Thoracic aorta (tissue), 2 donors: Measurements from ENCODE around the gene CDX1. TPM values are rescaled to one million over a fixed set of nuclear protein-coding genes. Genes with fewer than 3 reads are reported as not detected.
"Not testable (repeated sequence)": the region's sequence is repeated elsewhere in the genome, so short reads cannot be mapped to it uniquely, and the experiment has no call there.

Source experiments
- ATAC-seq: fragments of 150-250 bp; one replicate; pipeline ENCODE4 v1.8.0; 2017; ENCODE audit warnings: low read depth; ENCODE audit not compliant: insufficient number of reproducible peaks, low FRiP score
- DNase-seq: peaks from one replicate; pipeline ENCODE4 v3.0.0-alpha.2; 2020; ENCODE audit warnings: low spot score
- H3K27ac ChIP-seq, 2 donors: fragments of 200-600 bp; sonication (generic); 1 replicate in 1 of 2; 2 replicates in 1 of 2; pipeline ENCODE4 v1.5.1; 2016; ENCODE audit warnings: mild to moderate bottlenecking in 2 of 2, moderate library complexity in 2 of 2
- H3K27me3 ChIP-seq: fragments of 200-600 bp; sonication (generic); replicated peaks from 2 replicates; pipeline ENCODE4 v1.6.0; 2016; ENCODE audit warnings: mild to moderate bottlenecking; ENCODE audit not compliant: insufficient read depth
- H3K36me3 ChIP-seq: fragments of 200-600 bp; sonication (generic); one replicate; pipeline ENCODE4 v1.5.1; 2016
- H3K4me1 ChIP-seq, 2 donors: fragments of 200-600 bp; sonication (generic); 1 replicate in 1 of 2; 2 replicates in 1 of 2; pipeline versions ENCODE4 v1.5.1 to v1.6.0; 2016; ENCODE audit warnings: low read depth in 2 of 2, mild to moderate bottlenecking in 1 of 2; ENCODE audit not compliant: control insufficient read depth in 1 of 2
- H3K4me3 ChIP-seq: fragments of 200-600 bp; sonication (generic); 2 replicates; pipeline ENCODE4 v1.5.1; 2016; ENCODE audit warnings: mild to moderate bottlenecking
- H3K9me3 ChIP-seq: fragments of 200-600 bp; sonication (generic); 2 replicates; pipeline ENCODE4 v1.5.1; 2016
- total RNA-seq, 2 donors: library from RNA; depleted of rRNA; stranded (reverse); fragments of >200 nt; gene quantifications; one replicate each; pipeline versions ENCODE4 v1.1.0 to v1.2.3, GENCODE V29; 2016
- TF ChIP-seq, protein P1 (sequence below): fragments of 200-600 bp; sonication (generic); IDR thresholded peaks from one replicate; pipeline ENCODE4 v1.5.1; 2019; ENCODE audit warnings: antibody characterized with exemption

CDX1 gene
- total RNA-seq, 2 donors from 2014 or later = not detected

DNA sequence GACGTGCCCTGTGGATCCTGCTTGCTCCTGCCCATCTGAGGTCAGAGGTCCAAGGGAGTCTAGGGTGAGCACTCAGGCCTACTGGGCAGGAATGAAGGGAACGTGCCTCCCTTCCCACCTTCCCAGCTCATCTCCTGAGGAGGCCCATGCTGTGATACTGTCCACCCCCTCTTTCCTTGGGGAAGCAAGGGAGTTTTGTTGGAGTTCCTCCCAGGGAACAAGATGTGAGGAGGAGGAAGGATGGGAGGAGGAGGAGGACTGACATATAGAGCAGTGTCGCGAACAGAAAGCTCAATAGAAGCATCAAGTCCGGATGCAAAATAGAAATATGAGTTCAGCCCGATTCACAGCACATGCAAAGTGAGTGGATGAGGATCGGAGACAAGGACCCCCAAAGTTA lies 64.3 kb downstream of the CDX1 start:
- H3K4me1 ChIP-seq = no peaks in the 10 kb centered on the region
- H3K9me3 ChIP-seq = no peaks in the 10 kb centered on the region
- no peaks in the 10 kb centered on the region for H3K36me3 ChIP-seq
- H3K4me3 ChIP-seq = no peak overlapping the region
- DNase-seq (no peak), ATAC-seq (no peak)
- H3K27me3 ChIP-seq = no peaks in the 10 kb centered on the region
- no peak overlapping the region for H3K27ac ChIP-seq
- TF ChIP-seq, protein P1, sequence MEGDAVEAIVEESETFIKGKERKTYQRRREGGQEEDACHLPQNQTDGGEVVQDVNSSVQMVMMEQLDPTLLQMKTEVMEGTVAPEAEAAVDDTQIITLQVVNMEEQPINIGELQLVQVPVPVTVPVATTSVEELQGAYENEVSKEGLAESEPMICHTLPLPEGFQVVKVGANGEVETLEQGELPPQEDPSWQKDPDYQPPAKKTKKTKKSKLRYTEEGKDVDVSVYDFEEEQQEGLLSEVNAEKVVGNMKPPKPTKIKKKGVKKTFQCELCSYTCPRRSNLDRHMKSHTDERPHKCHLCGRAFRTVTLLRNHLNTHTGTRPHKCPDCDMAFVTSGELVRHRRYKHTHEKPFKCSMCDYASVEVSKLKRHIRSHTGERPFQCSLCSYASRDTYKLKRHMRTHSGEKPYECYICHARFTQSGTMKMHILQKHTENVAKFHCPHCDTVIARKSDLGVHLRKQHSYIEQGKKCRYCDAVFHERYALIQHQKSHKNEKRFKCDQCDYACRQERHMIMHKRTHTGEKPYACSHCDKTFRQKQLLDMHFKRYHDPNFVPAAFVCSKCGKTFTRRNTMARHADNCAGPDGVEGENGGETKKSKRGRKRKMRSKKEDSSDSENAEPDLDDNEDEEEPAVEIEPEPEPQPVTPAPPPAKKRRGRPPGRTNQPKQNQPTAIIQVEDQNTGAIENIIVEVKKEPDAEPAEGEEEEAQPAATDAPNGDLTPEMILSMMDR = no peak

DNA sequence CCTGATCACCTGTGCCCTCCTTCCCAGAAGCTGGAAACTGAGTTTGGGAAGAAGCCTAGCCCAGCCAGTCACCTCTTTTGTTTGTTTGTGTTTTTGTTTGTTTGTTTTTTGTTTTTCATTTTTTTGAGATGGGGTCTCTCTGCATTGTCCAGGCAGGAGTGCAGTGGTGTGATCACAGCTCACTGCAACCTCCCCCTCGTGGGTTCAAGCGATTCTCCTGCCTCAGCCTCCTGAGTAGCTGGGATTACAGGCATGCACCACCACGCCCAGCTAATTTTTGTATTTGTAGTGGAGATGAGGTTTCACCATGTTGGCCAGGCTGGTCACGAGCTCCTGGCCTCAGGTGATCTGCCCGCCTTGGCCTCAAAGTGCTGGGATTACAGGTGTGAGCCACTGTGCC lies 67.1 kb downstream of the CDX1 start:
- H3K9me3 ChIP-seq, DNase-seq, H3K4me1 ChIP-seq, H3K27me3 ChIP-seq, ATAC-seq, H3K27ac ChIP-seq, H3K36me3 ChIP-seq, H3K4me3 ChIP-seq: not testable (repeated sequence)

Other genes starting within 250 kb of the CDX1 start
- not detected for gene PDE6A, start 222.0 kb upstream of the CDX1 start, total RNA-seq
- 10 to 100 TPM; 16.9 to 32.0 TPM for gene SLC26A2, start 206.0 kb upstream of the CDX1 start, total RNA-seq
- 10 to 100 TPM in 1 of 2 donors, 1 to 10 TPM in 1; 3.4 to 10.0 TPM for gene TIGD6, start 166.1 kb upstream of the CDX1 start, total RNA-seq
- 10 to 100 TPM; 49.2 to 50.1 TPM for gene HMGXB3, start 166.0 kb upstream of the CDX1 start, total RNA-seq
- 10 to 100 TPM; 76.3 to 98.6 TPM for gene CSF1R, start 80.2 kb upstream of the CDX1 start, total RNA-seq
- gene PDGFRB, start 10.9 kb upstream of the CDX1 start, total RNA-seq = 100 to 1,000 TPM; 362 to 421 TPM
- not detected for gene SLC6A7, start 23.3 kb downstream of the CDX1 start, total RNA-seq
- under 1 TPM in 1 of 2 donors, not detected in 1; 0.35 TPM for gene CAMK2A, start 123.0 kb downstream of the CDX1 start, total RNA-seq
- gene ARSI, start 136.1 kb downstream of the CDX1 start, total RNA-seq = 1 to 10 TPM in 1 of 2 donors, under 1 TPM in 1; 0.41 to 4.3 TPM
- gene TCOF1, start 190.9 kb downstream of the CDX1 start, total RNA-seq = 10 to 100 TPM; 23.4 to 47.0 TPM
- gene CD74, start 246.1 kb downstream of the CDX1 start, total RNA-seq = 1,000 to 10,000 TPM in 1 of 2 donors, 100 to 1,000 TPM in 1; 844 to 1,048 TPM